ENCODE measurements around the gene LONP2.

- TF ChIP-seq CTCF (IDR thresholded peaks at IDR 0.05; ENCODE audit: low read depth, low read length) (no peak), EZH2phosphoT487 (IDR thresholded peaks at IDR 0.05; ENCODE audit: low read depth) (no peak)
These were observed 134.2 kb downstream of the LONP2 start for GRCh38 chr16:48378276-48378675.

Data from OCI-LY3 (cell line).